Adipocyte (in vitro differentiated cells): Measurements from ENCODE around the gene PPP2R1B.

Experiments
- DNase-seq: peaks from one replicate; pipeline ENCODE4 v3.0.0-alpha.2; 2015; ENCODE audit warnings: low read depth
- H3K27me3 ChIP-seq: replicated peaks from 2 replicates; pipeline ENCODE4 v1.7.0; 2013; ENCODE audit warnings: mild to moderate bottlenecking, low read length, moderate library complexity; ENCODE audit not compliant: control insufficient read depth, insufficient read depth
- H3K36me3 ChIP-seq: 2 replicates; pipeline ENCODE4 v1.7.0; 2013; ENCODE audit warnings: low read length, mild to moderate bottlenecking, moderate library complexity; ENCODE audit not compliant: control insufficient read depth, insufficient read depth, severe bottlenecking
- H3K4me1 ChIP-seq: 2 replicates; pipeline ENCODE4 v1.7.0; 2013; ENCODE audit warnings: mild to moderate bottlenecking, low read length, moderate library complexity; ENCODE audit not compliant: control insufficient read depth, insufficient read depth
- H3K4me3 ChIP-seq: 2 replicates; pipeline ENCODE4 v1.7.0; 2013; ENCODE audit warnings: mild to moderate bottlenecking, low read length, moderate library complexity
- H3K9ac ChIP-seq: 2 replicates; pipeline ENCODE4 v1.7.0; 2013; ENCODE audit warnings: mild to moderate bottlenecking, low read length, moderate library complexity
- H3K9me3 ChIP-seq: 2 replicates; pipeline ENCODE4 v1.7.0; 2013; ENCODE audit warnings: mild to moderate bottlenecking, low read length, moderate library complexity; ENCODE audit not compliant: control insufficient read depth

Gene PPP2R1B

GRCh38 chr11:111702623-111703022 lies 63.6 kb downstream of the PPP2R1B start:
- H3K9ac ChIP-seq: no peak overlapping the region
- H3K4me3 ChIP-seq: no peak overlapping the region
- H3K36me3 ChIP-seq: peaks cover 70% of the 10 kb centered on the region
- no peak for DNase-seq
- no peaks in the 10 kb centered on the region for H3K9me3 ChIP-seq
- no peaks in the 10 kb centered on the region for H3K27me3 ChIP-seq
- peaks cover 42% of the 10 kb centered on the region for H3K4me1 ChIP-seq

DNA sequence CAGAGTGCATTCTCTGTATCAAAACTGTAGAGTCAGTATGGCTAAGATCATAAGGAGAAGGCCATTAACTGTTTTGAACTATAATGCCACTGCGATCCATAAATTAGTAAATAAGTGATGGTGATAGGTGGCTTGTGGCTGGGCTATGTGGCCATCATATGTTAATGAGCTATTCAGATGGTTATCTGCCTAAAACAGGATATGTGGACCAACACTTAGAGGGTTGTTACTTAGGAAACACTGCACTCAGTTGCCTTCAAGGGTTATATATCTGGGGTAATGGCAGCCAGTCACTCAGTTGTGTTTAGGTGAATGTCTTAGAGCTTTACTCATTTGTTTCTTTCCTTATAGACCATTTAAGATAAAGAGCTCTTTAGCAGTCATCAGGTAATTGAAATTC lies 66.0 kb downstream of the PPP2R1B start:
- peaks cover 46% of the 10 kb centered on the region for H3K4me1 ChIP-seq
- no peak overlapping the region for H3K4me3 ChIP-seq
- no peak overlapping the region for H3K9ac ChIP-seq
- no peaks in the 10 kb centered on the region for H3K9me3 ChIP-seq
- H3K27me3 ChIP-seq: no peaks in the 10 kb centered on the region
- H3K36me3 ChIP-seq: peaks cover 63% of the 10 kb centered on the region
- no peak for DNase-seq

DNA sequence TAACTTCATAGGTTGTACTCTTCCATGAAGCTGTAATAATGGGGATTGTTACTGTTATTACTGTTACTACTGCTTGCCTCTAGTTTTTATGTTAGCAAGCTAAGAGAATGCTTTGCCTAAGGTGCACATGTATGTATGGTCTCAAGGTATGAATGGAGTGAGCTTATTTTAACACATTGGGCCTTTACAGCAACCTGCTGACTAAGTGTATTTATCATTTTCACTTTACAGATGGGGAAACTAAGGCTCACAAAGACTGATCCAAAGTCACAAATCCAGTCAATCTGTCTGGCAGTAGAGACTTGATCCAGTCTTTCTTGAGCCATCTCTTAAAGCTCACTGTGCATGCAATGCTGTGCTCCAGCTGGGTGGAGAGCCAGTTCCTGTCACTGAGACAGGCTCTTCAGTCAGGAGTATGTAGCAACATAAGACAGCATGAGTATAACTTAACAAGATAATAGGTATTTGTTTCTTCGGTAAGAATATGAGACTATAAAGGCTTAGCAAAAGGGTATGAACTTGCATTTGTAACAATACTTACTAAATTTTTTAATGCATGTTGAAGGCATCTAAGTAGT lies 66.5 kb downstream of the PPP2R1B start:
- no peaks in the 10 kb centered on the region for H3K9me3 ChIP-seq
- H3K27me3 ChIP-seq: no peaks in the 10 kb centered on the region
- no peak overlapping the region for H3K9ac ChIP-seq
- DNase-seq: no peak
- no peak overlapping the region for H3K4me3 ChIP-seq
- H3K36me3 ChIP-seq: peaks cover 61% of the 10 kb centered on the region
- H3K4me1 ChIP-seq: peaks cover 51% of the 10 kb centered on the region

DNA sequence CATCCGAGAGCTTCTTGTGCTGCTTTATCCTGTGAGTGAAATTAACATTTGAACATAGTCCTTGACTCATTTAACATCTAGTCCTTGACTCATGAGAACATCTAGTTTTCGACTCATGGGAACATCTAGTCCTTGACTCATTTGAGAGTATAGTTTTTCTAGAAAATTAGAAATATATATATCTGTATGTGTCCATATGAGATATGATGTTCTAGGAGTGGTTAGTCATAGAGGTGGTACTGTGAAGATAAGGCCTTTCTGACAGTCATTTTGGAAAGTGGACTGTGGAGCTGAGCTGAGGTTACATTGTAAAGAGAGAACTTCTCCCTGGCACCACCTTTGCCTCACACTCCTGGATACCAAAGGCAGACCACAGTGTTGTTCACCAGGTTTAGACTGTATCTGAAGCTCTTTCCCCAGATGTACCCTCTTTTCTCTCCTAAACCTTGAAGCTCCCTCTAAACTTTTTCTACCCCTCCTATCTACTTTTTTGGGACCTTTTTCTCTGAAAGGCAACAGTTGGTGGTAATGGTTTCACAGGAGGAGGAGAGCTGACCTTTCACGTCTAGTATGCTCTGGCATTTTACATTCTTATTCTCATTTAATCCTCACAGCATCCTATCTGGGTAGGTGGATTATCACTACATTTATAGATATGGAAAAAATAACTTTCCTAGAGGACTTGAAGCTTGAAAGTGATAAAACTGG lies 67.2 kb downstream of the PPP2R1B start:
- DNase-seq: peak; percentile 25
- H3K36me3 ChIP-seq: peaks cover 56% of the 10 kb centered on the region
- H3K4me1 ChIP-seq: peaks cover 58% of the 10 kb centered on the region
- H3K4me3 ChIP-seq: no peak overlapping the region
- no peaks in the 10 kb centered on the region for H3K27me3 ChIP-seq
- no peak overlapping the region for H3K9ac ChIP-seq
- H3K9me3 ChIP-seq: no peaks in the 10 kb centered on the region

DNA sequence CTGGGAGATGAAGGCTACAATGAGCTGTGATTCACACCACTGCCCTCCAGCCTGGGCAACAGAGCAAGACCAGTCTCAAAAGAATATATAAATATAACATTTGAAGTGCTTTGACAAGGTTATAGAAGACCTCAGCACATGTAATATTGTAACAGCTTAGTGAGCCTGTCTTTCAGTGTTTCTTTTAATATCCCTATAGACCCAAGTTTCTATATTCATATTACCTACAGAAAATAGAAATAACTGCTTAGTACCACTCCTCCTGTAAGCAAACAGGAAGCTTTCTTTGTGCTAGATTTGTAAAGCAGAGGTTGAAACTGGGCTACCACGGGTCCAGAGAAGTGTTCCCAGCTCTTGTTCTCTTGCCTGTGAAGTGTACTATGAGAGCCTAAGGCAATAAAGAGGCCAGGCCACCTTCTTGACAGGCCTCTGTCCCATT lies 68.2 kb downstream of the PPP2R1B start:
- Histone ChIP-seq H3K9ac (no peak overlapping the region), H3K4me3 (no peak overlapping the region), H3K4me1 (peaks cover 59% of the 10 kb centered on the region), H3K27me3 (no peaks in the 10 kb centered on the region), H3K36me3 (peaks cover 51% of the 10 kb centered on the region), H3K9me3 (no peaks in the 10 kb centered on the region)
- DNase-seq: no peak

DNA sequence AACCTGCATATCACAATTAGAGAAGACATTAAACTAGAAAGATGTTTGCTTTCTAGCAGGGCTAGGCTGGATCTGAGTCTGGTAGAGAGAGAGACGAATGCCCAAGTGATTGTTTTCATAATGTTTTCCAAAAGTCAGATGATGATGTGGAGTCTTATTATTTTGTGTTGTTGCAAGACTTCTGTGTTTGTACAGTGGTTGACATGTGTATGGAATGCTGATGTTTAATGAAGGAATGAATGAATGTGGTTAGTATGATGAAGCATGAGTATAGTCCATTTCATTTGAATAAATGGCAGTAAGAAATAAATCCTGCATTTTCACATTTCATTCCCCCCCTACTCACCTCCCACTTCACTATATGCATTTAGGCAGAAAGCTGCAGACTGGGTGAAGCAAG lies 69.6 kb downstream of the PPP2R1B start:
- Histone ChIP-seq H3K9ac (no peak overlapping the region), H3K27me3 (no peaks in the 10 kb centered on the region), H3K4me3 (no peak overlapping the region), H3K4me1 (peaks cover 59% of the 10 kb centered on the region), H3K9me3 (no peaks in the 10 kb centered on the region), H3K36me3 (peaks cover 41% of the 10 kb centered on the region)
- DNase-seq: peak; percentile 77

DNA sequence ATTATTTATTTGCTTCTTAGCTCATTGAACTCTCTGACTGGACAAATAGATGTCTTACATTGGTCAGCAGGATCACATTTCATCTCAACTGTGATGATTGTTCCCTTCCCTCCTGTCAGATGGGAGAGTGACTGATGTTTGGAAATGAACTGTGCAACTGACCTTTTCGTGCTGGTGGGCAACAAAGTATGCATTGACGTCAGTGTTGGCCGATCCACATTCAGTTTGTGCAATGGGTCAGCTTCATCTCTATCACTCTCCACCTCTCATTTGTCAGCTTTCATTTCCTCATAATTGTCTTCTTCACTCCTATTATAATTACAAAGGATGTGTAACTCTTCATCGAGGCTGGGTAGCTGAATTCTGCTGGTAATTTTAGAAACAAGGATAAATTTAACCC lies 71.3 kb downstream of the PPP2R1B start:
- H3K27me3 ChIP-seq: no peaks in the 10 kb centered on the region
- H3K4me1 ChIP-seq: peaks cover 56% of the 10 kb centered on the region
- H3K9me3 ChIP-seq: no peaks in the 10 kb centered on the region
- DNase-seq: peak; percentile 75
- no peak overlapping the region for H3K4me3 ChIP-seq
- H3K36me3 ChIP-seq: peaks cover 43% of the 10 kb centered on the region
- H3K9ac ChIP-seq: no peak overlapping the region

GRCh38 chr11:111693224-111693937 lies 72.8 kb downstream of the PPP2R1B start:
- no peaks in the 10 kb centered on the region for H3K27me3 ChIP-seq
- H3K9ac ChIP-seq: no peak overlapping the region
- H3K4me1 ChIP-seq: peaks cover 42% of the 10 kb centered on the region
- peaks cover 53% of the 10 kb centered on the region for H3K36me3 ChIP-seq
- H3K9me3 ChIP-seq: no peaks in the 10 kb centered on the region
- no peak overlapping the region for H3K4me3 ChIP-seq
- DNase-seq: no peak

- peaks cover 60% of the 10 kb centered on the region for H3K36me3 ChIP-seq
- DNase-seq: no peak
- H3K9ac ChIP-seq: no peak overlapping the region
- H3K9me3 ChIP-seq: no peaks in the 10 kb centered on the region
- H3K4me3 ChIP-seq: no peak overlapping the region
- H3K27me3 ChIP-seq: no peaks in the 10 kb centered on the region
- H3K4me1 ChIP-seq: peaks cover 27% of the 10 kb centered on the region
Measured at GRCh38 chr11:111691741-111692140, 74.4 kb downstream of the PPP2R1B start.

DNA sequence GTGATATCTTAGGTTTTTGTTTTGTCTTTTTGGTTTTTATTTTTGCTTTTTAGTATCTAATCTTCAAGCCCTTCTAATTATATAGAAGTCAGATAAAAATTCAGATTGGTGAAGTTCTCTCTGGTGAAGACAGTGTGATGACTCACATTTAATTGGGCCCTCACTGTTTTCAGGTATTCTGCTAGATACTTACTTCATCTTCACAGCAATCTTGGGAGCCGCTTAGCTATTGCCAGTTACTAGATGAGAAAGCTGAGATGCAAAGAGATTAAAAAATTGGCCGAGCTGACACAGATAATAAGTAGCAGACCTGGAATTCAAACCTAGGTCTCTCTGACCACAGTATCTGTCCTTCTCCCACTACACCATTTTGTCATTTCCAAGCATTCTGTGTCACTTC lies 75.0 kb downstream of the PPP2R1B start:
- Histone ChIP-seq H3K36me3 (peaks cover 63% of the 10 kb centered on the region), H3K9ac (no peak overlapping the region), H3K9me3 (no peaks in the 10 kb centered on the region), H3K4me1 (peaks cover 22% of the 10 kb centered on the region), H3K27me3 (no peaks in the 10 kb centered on the region), H3K4me3 (no peak overlapping the region)
- DNase-seq: no peak

GRCh38 chr11:111688013-111688412 lies 78.2 kb downstream of the PPP2R1B start:
- peaks cover 6% of the 10 kb centered on the region for H3K4me1 ChIP-seq
- H3K9ac ChIP-seq: no peak overlapping the region
- no peaks in the 10 kb centered on the region for H3K9me3 ChIP-seq
- peaks cover 74% of the 10 kb centered on the region for H3K36me3 ChIP-seq
- no peak for DNase-seq
- no peaks in the 10 kb centered on the region for H3K27me3 ChIP-seq
- H3K4me3 ChIP-seq: no peak overlapping the region
